Stomach (tissue), 4 donors: ENCODE data around the gene AKR1B1.

Experiments
- POLR2A ChIP-seq, 4 donors: fragments of 450-650 bp; IDR thresholded peaks; one replicate each; pipeline ENCODE4 v1.6.1; 2016; ENCODE audit warnings: antibody characterized with exemption in 4 of 4, control low read depth in 2 of 4, mild to moderate bottlenecking in 1 of 4, moderate library complexity in 1 of 4
- POLR2AphosphoS5 ChIP-seq, 3 donors: sonication (generic); formaldehyde crosslinking; IDR thresholded peaks; one replicate each; pipeline ENCODE4 v1.6.1; 2016; ENCODE audit warnings: antibody characterized with exemption in 3 of 3
- TF ChIP-seq, protein P1 (sequence below), 7 experiments: fragments of 450-650 bp in 4 of 7; fragments of 200-600 bp in 3 of 7; sonication (generic) in 3 of 7; IDR thresholded peaks; one replicate each; pipeline ENCODE4 v1.5.1; 2016 to 2019; ENCODE audit warnings: antibody characterized with exemption in 7 of 7, control low read depth in 2 of 7, mild to moderate bottlenecking in 1 of 7

GRCh38 chr7:134405299-134405698 lies 53.6 kb downstream of the AKR1B1 start:
- TF ChIP-seq, protein P1, sequence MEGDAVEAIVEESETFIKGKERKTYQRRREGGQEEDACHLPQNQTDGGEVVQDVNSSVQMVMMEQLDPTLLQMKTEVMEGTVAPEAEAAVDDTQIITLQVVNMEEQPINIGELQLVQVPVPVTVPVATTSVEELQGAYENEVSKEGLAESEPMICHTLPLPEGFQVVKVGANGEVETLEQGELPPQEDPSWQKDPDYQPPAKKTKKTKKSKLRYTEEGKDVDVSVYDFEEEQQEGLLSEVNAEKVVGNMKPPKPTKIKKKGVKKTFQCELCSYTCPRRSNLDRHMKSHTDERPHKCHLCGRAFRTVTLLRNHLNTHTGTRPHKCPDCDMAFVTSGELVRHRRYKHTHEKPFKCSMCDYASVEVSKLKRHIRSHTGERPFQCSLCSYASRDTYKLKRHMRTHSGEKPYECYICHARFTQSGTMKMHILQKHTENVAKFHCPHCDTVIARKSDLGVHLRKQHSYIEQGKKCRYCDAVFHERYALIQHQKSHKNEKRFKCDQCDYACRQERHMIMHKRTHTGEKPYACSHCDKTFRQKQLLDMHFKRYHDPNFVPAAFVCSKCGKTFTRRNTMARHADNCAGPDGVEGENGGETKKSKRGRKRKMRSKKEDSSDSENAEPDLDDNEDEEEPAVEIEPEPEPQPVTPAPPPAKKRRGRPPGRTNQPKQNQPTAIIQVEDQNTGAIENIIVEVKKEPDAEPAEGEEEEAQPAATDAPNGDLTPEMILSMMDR (IDR thresholded peaks at IDR 0.05), result no peak
- TF ChIP-seq POLR2A (IDR thresholded peaks at IDR 0.05) (no peak), POLR2AphosphoS5 (IDR thresholded peaks at IDR 0.05) (no peak)
